Measurements from ENCODE around the gene TOMM6.

TOMM6 gene

DNA sequence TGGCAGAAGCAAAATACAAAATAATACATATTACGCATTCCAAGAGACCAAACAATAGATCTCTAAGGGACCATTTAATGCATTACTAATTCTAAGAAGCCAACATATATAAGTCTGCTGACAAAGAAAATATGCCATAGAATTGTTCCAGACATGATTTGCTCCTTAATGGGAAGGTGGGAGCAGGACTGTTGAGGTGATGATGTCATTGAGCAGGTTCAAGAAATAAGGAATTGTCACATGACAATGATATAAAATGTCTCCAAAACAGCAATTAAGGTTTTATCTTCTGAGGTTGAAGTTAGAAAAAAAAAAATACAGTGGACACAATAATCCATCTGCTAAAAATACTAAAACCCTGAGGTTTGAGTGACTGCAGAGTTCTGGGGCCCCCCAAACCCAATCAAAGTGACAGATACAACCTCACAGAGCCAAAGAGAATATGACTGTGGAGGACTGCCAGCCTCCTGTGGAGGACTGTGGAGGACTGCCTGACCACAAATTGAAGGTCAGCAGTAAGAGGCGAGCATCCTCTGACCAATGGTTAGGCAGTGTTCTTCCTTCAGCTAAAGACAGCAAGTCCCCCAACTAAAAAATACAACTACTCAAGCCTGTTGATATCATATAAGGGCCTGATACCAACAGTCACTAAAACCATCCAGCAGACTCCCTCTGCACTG lies 39.0 kb downstream of the TOMM6 start:
- Histone ChIP-seq H3K4me1 (ENCODE audit: control insufficient read depth, insufficient read depth, low read length) (no peaks in the 10 kb centered on the region), H3K27ac (ENCODE audit: low read depth, low read length) (no peak overlapping the region), H3K9ac (ENCODE audit: low read depth, low read length) (no peak overlapping the region), H3K36me3 (ENCODE audit: control insufficient read depth, insufficient read depth, low read length) (no peaks in the 10 kb centered on the region), H3K9me3 (ENCODE audit: control insufficient read depth, insufficient read depth, low read length) (no peaks in the 10 kb centered on the region), H3K4me3 (ENCODE audit: low read depth, low read length) (no peak overlapping the region), H3K27me3 (ENCODE audit: control insufficient read depth, insufficient read depth, low read length) (no peaks in the 10 kb centered on the region)

DNA sequence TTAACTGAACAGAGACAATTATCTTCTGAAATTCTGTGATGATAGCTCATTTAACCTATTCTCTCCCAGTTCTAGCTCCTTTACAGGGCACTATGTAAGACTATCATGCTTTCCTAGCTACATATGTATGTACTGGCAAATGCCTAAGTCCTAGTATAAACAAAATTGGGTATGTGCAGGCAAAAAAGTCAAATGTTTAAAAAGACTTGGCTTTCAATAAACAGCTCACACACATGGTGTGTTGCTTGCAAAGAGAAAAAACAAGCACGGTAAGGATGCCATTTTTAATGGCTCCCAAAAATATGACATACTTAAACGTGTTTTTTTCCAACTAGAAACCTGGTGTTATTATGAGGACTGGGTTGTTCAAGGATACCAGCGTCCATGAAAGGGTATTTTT lies 44.8 kb downstream of the TOMM6 start:
- Histone ChIP-seq H3K4me3 (ENCODE audit: low read depth, low read length) (no peak overlapping the region), H3K9ac (ENCODE audit: low read depth, low read length) (no peak overlapping the region), H3K27ac (ENCODE audit: low read depth, low read length) (no peak overlapping the region), H3K4me1 (ENCODE audit: control insufficient read depth, insufficient read depth, low read length) (no peaks in the 10 kb centered on the region), H3K9me3 (ENCODE audit: control insufficient read depth, insufficient read depth, low read length) (no peaks in the 10 kb centered on the region), H3K27me3 (ENCODE audit: control insufficient read depth, insufficient read depth, low read length) (no peaks in the 10 kb centered on the region), H3K36me3 (ENCODE audit: control insufficient read depth, insufficient read depth, low read length) (no peaks in the 10 kb centered on the region)

DNA sequence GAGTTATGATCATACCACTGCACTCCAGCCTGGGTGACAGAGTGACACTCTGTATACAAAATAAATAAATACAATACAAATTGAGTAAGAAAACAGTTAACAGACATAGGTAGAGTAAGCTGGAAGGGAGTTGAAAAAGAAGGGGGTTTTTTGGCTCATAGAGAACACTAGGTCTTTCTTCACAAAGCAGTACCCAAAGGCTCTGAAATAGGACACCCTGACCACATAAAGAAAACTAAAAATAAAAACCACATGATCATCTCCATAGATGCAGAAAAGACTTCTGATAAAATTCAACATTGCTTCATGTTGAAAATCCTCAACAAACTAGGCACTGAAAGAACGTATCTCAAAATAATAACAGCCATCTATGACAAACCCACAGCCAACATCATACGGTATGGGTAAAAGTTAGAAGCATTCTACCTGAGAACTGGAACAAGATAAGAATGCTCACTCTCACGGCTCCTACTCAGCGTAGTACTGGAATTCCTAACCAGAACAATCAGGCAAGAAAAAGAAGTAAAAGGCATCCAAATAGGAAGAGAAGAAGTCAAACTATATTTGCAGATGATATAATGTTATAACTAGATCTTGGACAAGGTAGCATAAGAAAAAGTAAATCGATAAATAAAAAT lies 48.6 kb downstream of the TOMM6 start:
- no peaks in the 10 kb centered on the region for H3K4me1 ChIP-seq (ENCODE audit: control insufficient read depth, insufficient read depth, low read length)
- no peaks in the 10 kb centered on the region for H3K36me3 ChIP-seq (ENCODE audit: control insufficient read depth, insufficient read depth, low read length)
- no peak overlapping the region for H3K9ac ChIP-seq (ENCODE audit: low read depth, low read length)
- no peaks in the 10 kb centered on the region for H3K27me3 ChIP-seq (ENCODE audit: control insufficient read depth, insufficient read depth, low read length)
- H3K4me3 ChIP-seq (ENCODE audit: low read depth, low read length) = no peak overlapping the region
- H3K9me3 ChIP-seq (ENCODE audit: control insufficient read depth, insufficient read depth, low read length) = no peaks in the 10 kb centered on the region
- H3K27ac ChIP-seq (ENCODE audit: low read depth, low read length) = no peak overlapping the region

DNA sequence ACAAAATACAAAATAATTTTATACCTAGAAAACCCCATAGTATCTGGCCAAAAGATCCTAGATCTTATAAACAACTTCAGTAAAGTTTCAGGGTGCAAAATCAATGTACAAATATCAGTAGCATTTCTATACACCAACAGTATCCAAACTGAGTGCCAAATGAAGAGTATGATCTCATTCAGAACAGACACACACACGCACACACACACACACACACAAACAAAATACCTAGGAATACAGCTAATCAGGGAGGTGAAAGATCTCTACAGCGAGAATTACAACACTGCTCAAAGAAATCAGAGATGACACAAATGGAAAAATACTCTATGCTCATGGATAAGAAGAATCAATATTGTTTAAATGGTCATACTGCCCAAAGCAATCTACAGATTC lies 49.2 kb downstream of the TOMM6 start:
- Histone ChIP-seq H3K4me1 (ENCODE audit: control insufficient read depth, insufficient read depth, low read length) (no peaks in the 10 kb centered on the region), H3K9me3 (ENCODE audit: control insufficient read depth, insufficient read depth, low read length) (no peaks in the 10 kb centered on the region), H3K27me3 (ENCODE audit: control insufficient read depth, insufficient read depth, low read length) (no peaks in the 10 kb centered on the region), H3K27ac (ENCODE audit: low read depth, low read length) (no peak overlapping the region), H3K36me3 (ENCODE audit: control insufficient read depth, insufficient read depth, low read length) (no peaks in the 10 kb centered on the region), H3K9ac (ENCODE audit: low read depth, low read length) (no peak overlapping the region), H3K4me3 (ENCODE audit: low read depth, low read length) (no peak overlapping the region)

Measured in HUES48 (cell line).